ENCODE measurements around the gene B4GALT7. TPM values are rescaled to one million over a fixed set of nuclear protein-coding genes. Genes with fewer than 3 reads are reported as not detected.

B4GALT7 gene, protein sequence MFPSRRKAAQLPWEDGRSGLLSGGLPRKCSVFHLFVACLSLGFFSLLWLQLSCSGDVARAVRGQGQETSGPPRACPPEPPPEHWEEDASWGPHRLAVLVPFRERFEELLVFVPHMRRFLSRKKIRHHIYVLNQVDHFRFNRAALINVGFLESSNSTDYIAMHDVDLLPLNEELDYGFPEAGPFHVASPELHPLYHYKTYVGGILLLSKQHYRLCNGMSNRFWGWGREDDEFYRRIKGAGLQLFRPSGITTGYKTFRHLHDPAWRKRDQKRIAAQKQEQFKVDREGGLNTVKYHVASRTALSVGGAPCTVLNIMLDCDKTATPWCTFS
- polyA plus RNA-seq (2013): 18.9 and 19.5 TPM in 2 replicates

DNA sequence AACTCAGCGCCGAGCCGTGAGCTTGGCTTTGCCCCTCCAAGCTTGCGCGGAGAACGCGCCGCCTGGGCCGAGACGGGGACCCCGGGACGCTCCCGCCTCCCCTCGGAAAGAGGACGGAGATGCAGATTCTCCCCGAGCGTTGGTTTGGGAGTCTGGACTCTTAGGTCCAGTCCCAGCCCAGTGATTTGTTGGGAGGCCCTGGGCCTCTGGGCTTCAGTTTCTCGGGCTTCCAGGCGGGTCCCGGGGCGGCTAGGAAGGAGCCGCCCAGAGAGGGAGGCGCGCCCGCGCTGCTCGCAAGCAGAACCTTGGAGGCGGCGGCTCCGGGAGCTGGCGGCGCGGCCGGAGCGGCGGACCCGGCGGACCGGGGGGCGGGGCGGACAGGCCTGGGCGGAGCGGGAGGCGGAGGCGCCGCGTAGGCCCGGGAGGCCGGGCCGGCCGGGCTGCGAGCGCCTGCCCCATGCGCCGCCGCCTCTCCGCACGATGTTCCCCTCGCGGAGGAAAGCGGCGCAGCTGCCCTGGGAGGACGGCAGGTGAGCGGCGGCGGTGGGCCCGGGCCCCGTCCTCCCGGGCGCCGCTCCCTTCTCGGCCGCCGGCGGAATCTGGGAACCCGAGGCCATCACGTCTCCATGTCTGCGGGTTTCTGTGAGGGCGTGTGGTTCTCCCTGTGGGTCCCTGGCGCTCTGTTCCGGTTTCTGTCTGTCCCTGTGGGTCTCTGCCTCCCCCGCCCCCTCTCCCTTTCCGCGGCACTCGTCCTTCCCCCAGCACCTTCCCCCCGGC, at the start of gene B4GALT7:
TSS of gene B4GALT7 (plus strand) at position 402 of the 777 bp plus-strand sequence. CDS start at position 481, 79 bp downstream.
- no CpG with 5 or more reads among the region's 86 CpGs for WGBS (ENCODE audit: extremely low coverage, insufficient coverage, insufficient read length)

DNA sequence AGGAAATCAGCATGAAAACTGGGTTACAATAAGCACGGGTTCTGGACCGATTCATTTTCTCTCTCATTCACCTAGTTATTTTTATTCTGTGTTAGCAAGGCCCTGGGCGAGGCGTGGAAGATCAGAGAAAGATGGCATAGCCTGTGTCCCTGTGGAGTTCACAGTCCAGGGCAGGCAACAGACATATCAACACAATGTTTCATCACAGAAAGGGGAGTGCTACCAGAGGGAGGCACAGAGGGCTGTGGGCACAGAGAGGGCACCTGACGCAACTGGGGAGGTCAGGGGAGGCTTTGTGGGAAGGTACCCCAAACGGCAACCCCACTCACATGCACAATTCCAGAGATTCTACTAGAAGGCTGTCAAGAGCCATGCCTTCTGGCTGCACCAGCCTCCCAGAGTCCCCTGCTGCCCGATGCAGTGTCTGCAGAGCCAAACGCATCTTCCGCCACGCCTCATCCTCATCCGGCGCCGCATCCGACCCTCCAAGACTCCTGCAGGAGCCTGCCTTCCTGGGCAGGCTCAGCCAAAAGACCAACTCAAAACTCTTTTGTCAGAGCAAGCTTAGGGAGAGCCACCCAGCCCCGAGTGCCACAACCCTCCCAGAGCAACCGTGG, 47.0 kb upstream of the B4GALT7 start:
- no peak overlapping the region for H2BK12ac ChIP-seq (ENCODE audit: low read length)
- H3K27me3 ChIP-seq (ENCODE audit: insufficient read depth, low read length): no peaks in the 10 kb centered on the region
- peak overlapping the region; percentile 84 for H3K23ac ChIP-seq (ENCODE audit: low read length)
- no peak overlapping the region for H2BK5ac ChIP-seq (ENCODE audit: low read depth, low read length, poor library complexity)
- DNase-seq: no peak
- no peak overlapping the region for H3K18ac ChIP-seq (ENCODE audit: low read length)
- H2BK120ac ChIP-seq (ENCODE audit: insufficient read depth, low read length, poor library complexity): no peak overlapping the region
- no peak overlapping the region for H4K8ac ChIP-seq (ENCODE audit: low read depth, low read length)
- H3K79me1 ChIP-seq (ENCODE audit: low read length): peaks cover 6% of the 10 kb centered on the region
- H3K36me3 ChIP-seq (ENCODE audit: control insufficient read depth in 1 of 2, insufficient read depth in 2 of 2, low read length in 2 of 2): peaks cover 6% of the 10 kb centered on the region in 2 experiments
- peaks cover 7 to 13% of the 10 kb centered on the region in 2 experiments for H3K4me1 ChIP-seq (ENCODE audit: control insufficient read depth in 1 of 2, insufficient read depth in 2 of 2, low read length in 2 of 2)
- no peak overlapping the region for H4K91ac ChIP-seq (ENCODE audit: low read depth, low read length)
- H2AFZ ChIP-seq (ENCODE audit: insufficient read depth, low read length, poor library complexity): no peak overlapping the region
- no peak overlapping the region for H4K12ac ChIP-seq (ENCODE audit: low read depth, low read length)
- H3K4me3 ChIP-seq (ENCODE audit: low read depth, low read length): peak overlapping the region; percentile 88
- no CpG with 5 or more reads among the region's 16 CpGs for WGBS (ENCODE audit: extremely low coverage, insufficient coverage, insufficient read length)
- no peaks in the 10 kb centered on the region for H3K9me3 ChIP-seq (ENCODE audit: insufficient read depth, low read depth, low read length)
- H3K14ac ChIP-seq (ENCODE audit: low read length): no peak overlapping the region
- peak overlapping the region; percentile 89 for H3K4me2 ChIP-seq (ENCODE audit: low read length)
- peak overlapping the region; percentile 25 for H3K4ac ChIP-seq (ENCODE audit: low read depth, low read length)
- H3K27ac ChIP-seq (ENCODE audit: low read depth, low read length): no peak overlapping the region
- H3K9ac ChIP-seq (ENCODE audit: low read length): no peak overlapping the region
- H3K79me2 ChIP-seq (ENCODE audit: control insufficient read depth, insufficient read depth, low read length, poor library complexity): peaks cover 16% of the 10 kb centered on the region
- H2AK5ac ChIP-seq (ENCODE audit: low read length): no peak overlapping the region

More for the DNA sequence above, at the start of gene B4GALT7:
- H3K27ac ChIP-seq (ENCODE audit: low read depth, low read length): peak within 1 kb of the TSS; percentile 66
- peak; percentile 59 to 86 for DNase-seq
- H3K79me2 ChIP-seq (ENCODE audit: control insufficient read depth, insufficient read depth, low read length, poor library complexity): peaks cover 6% of the 10 kb centered on the region
- peak within 1 kb of the TSS; percentile 84 for H3K9ac ChIP-seq (ENCODE audit: low read length)
- no peaks in the 10 kb centered on the region for H3K27me3 ChIP-seq (ENCODE audit: insufficient read depth, low read length)
- no peak within 1 kb of the TSS for H3K23ac ChIP-seq (ENCODE audit: low read length)
- H3K14ac ChIP-seq (ENCODE audit: low read length): peak within 1 kb of the TSS; percentile 74
- H2BK5ac ChIP-seq (ENCODE audit: low read depth, low read length, poor library complexity): no peak within 1 kb of the TSS
- peak within 1 kb of the TSS; percentile 60 for H4K12ac ChIP-seq (ENCODE audit: low read depth, low read length)
- H4K8ac ChIP-seq (ENCODE audit: low read depth, low read length): peak within 1 kb of the TSS; percentile 93
- peak within 1 kb of the TSS; percentile 84 for H3K4me2 ChIP-seq (ENCODE audit: low read length)
- H3K4me1 ChIP-seq (ENCODE audit: control insufficient read depth in 1 of 2, insufficient read depth in 2 of 2, low read length in 2 of 2): peaks cover 0 to 8% of the 10 kb centered on the region in 2 experiments
- H2AK5ac ChIP-seq (ENCODE audit: low read length): no peak within 1 kb of the TSS
- H4K91ac ChIP-seq (ENCODE audit: low read depth, low read length): peak within 1 kb of the TSS; percentile 64
- H3K18ac ChIP-seq (ENCODE audit: low read length): peak within 1 kb of the TSS; percentile 62
- H3K4me3 ChIP-seq (ENCODE audit: low read depth, low read length): peak within 1 kb of the TSS; percentile 89
- H2BK120ac ChIP-seq (ENCODE audit: insufficient read depth, low read length, poor library complexity): peak within 1 kb of the TSS; percentile 37
- peaks cover 19 to 27% of the 10 kb centered on the region in 2 experiments for H3K36me3 ChIP-seq (ENCODE audit: control insufficient read depth in 1 of 2, insufficient read depth in 2 of 2, low read length in 2 of 2)
- H3K79me1 ChIP-seq (ENCODE audit: low read length): peaks cover 5% of the 10 kb centered on the region
- H3K9me3 ChIP-seq (ENCODE audit: insufficient read depth, low read depth, low read length): no peaks in the 10 kb centered on the region
- peak within 1 kb of the TSS; percentile 59 for H3K4ac ChIP-seq (ENCODE audit: low read depth, low read length)
- no peak within 1 kb of the TSS for H2BK12ac ChIP-seq (ENCODE audit: low read length)
- peak within 1 kb of the TSS; percentile 76 for H2AFZ ChIP-seq (ENCODE audit: insufficient read depth, low read length, poor library complexity)

DNA sequence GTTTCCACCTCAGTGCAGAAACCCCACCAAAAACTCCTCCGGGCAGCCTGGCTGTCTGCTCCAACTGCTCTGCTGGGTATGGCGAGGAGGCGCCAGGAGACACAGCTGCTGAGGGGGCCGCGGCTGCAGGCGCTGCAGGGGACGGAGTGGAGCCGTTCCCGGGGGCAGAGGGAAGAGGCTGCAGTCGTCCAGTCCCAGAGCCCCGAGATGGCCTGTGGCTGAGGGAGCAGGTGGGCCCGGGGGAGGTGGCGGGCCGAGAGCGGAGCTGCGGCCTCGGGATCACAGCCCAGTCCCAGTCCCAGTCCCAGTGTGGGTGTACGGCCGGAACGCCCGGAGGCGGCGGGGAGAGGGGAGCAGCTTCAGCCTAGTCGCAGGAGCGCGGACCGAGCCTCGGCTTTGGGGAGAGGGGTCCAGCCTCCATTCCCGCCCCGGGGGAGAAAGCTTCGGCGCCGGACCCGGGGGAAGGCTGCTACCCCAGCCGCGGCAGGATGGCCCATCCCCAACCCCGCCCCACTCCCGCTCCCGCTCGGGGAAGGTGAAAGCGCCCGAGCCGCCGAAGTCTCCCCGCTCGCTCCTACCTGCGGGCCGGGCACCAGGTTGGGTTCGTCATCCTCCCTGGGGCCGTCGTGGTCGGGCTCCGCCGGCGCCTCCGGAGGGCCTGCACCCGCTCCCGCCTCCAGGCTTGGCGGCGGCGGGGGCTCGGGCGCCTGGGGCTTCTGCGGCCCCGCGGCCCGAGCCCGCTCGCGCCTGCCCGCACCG, 46.1 kb upstream of the B4GALT7 start:
- Histone ChIP-seq H3K23ac (ENCODE audit: low read length) (peak overlapping the region; percentile 14), H3K79me2 (ENCODE audit: control insufficient read depth, insufficient read depth, low read length, poor library complexity) (peaks cover 16% of the 10 kb centered on the region), H3K27me3 (ENCODE audit: insufficient read depth, low read length) (no peaks in the 10 kb centered on the region), H4K8ac (ENCODE audit: low read depth, low read length) (peak overlapping the region; percentile 95), H3K79me1 (ENCODE audit: low read length) (peaks cover 6% of the 10 kb centered on the region), H2BK12ac (ENCODE audit: low read length) (no peak overlapping the region), H4K91ac (ENCODE audit: low read depth, low read length) (peak overlapping the region; percentile 93), H3K18ac (ENCODE audit: low read length) (peak overlapping the region; percentile 69), H3K4me2 (ENCODE audit: low read length) (peak overlapping the region; percentile 89), H3K9ac (ENCODE audit: low read length) (peak overlapping the region; percentile 94), H3K36me3 (ENCODE audit: control insufficient read depth in 1 of 2, insufficient read depth in 2 of 2, low read length in 2 of 2) (peaks cover 6% of the 10 kb centered on the region in 2 experiments), H3K4me1 (ENCODE audit: control insufficient read depth in 1 of 2, insufficient read depth in 2 of 2, low read length in 2 of 2) (peaks cover 7 to 13% of the 10 kb centered on the region in 2 experiments), H3K14ac (ENCODE audit: low read length) (peak overlapping the region; percentile 93), H3K4me3 (ENCODE audit: low read depth, low read length) (peak overlapping the region; percentile 88), H4K12ac (ENCODE audit: low read depth, low read length) (peak overlapping the region; percentile 74), H3K4ac (ENCODE audit: low read depth, low read length) (peak overlapping the region; percentile 25), H3K27ac (ENCODE audit: low read depth, low read length) (peak overlapping the region; percentile 34), H2AK5ac (ENCODE audit: low read length) (peak overlapping the region; percentile 83), H2AFZ (ENCODE audit: insufficient read depth, low read length, poor library complexity) (peak overlapping the region; percentile 87), H3K9me3 (ENCODE audit: insufficient read depth, low read depth, low read length) (no peaks in the 10 kb centered on the region), H2BK5ac (ENCODE audit: low read depth, low read length, poor library complexity) (peak overlapping the region; percentile 65), H2BK120ac (ENCODE audit: insufficient read depth, low read length, poor library complexity) (peak overlapping the region; percentile 68)
- DNase-seq: peak in 1 of 2 donors; percentile 43
- WGBS (ENCODE audit: extremely low coverage, insufficient coverage, insufficient read length): no CpG with 5 or more reads among the region's 72 CpGs

Measured in trophoblast cell (in vitro differentiated cells and primary cell).